Caco-2 (cell line): ENCODE data around the gene CNOT8. TPM values are rescaled to one million over a fixed set of nuclear protein-coding genes. Genes with fewer than 3 reads are reported as not detected.

ENCODE experiments used
- BruUV-seq: library from RNA; stranded (reverse); fragments of 400-500 nt; replicated peaks from 2 replicates; lab custom pipeline; 2021; lab: Mats Ljungman, UMichigan
- CTCF ChIA-PET: fragments of 300-600 bp; sonication (Branson Sonifier 250); formaldehyde crosslinking; loops from one replicate; lab custom pipeline; 2022; ENCODE audit warnings: antibody characterized with exemption; lab: Charles Lee
- POLR2A ChIA-PET: fragments of 300-600 bp; sonication (Branson Sonifier 250); formaldehyde crosslinking; loops from one replicate; lab custom pipeline; 2022; ENCODE audit warnings: antibody characterized with exemption; lab: Charles Lee
- DNase-seq, 2 experiments: peaks; one replicate each; pipeline versions ENCODE4 v3.0.0 to v3.0.0-alpha.2; 2020 to 2022
- H3K27me3 ChIP-seq: replicated peaks from 2 replicates; pipeline ENCODE4 v1.6.0; 2011; ENCODE audit warnings: low read length; ENCODE audit not compliant: control insufficient read depth, insufficient read depth
- H3K36me3 ChIP-seq: 2 replicates; pipeline ENCODE4 v1.5.1; 2011; ENCODE audit warnings: low read length; ENCODE audit not compliant: control insufficient read depth, insufficient read depth
- H3K4me1 ChIP-seq: fragments of 250-450 bp; sonication (Bioruptor Pico); 2 replicates; pipeline ENCODE4 v1.5.1; 2020; ENCODE audit warnings: mild to moderate bottlenecking
- H3K4me3 ChIP-seq: 2 replicates; pipeline ENCODE4 v1.5.1; 2011; ENCODE audit warnings: low read depth, mild to moderate bottlenecking, control low read depth, low read length
- H3K9me3 ChIP-seq: fragments of 250-450 bp; sonication (Bioruptor Pico); 2 replicates; pipeline ENCODE4 v1.5.1; 2020; ENCODE audit warnings: mild to moderate bottlenecking, moderate library complexity
- H3K27ac Mint-ChIP-seq: one replicate; pipeline ENCODE4 v1.8.0; 2022; ENCODE audit warnings: mixed read lengths; ENCODE audit not compliant: unreplicated experiment
- H3K27me3 Mint-ChIP-seq: one replicate; pipeline ENCODE4 v1.8.0; 2022; ENCODE audit warnings: mixed read lengths; ENCODE audit not compliant: insufficient read depth, unreplicated experiment
- H3K36me3 Mint-ChIP-seq: one replicate; pipeline ENCODE4 v1.8.0; 2022; ENCODE audit warnings: mild to moderate bottlenecking, mixed read lengths; ENCODE audit not compliant: insufficient read depth, unreplicated experiment
- H3K4me1 Mint-ChIP-seq: one replicate; pipeline ENCODE4 v1.8.0; 2022; ENCODE audit warnings: low read depth, mixed read lengths; ENCODE audit not compliant: unreplicated experiment
- H3K4me3 Mint-ChIP-seq: one replicate; pipeline ENCODE4 v1.8.0; 2022; ENCODE audit warnings: mild to moderate bottlenecking, moderate library complexity, mixed read lengths; ENCODE audit not compliant: unreplicated experiment
- H3K9me3 Mint-ChIP-seq: one replicate; pipeline ENCODE4 v1.8.0; 2022; ENCODE audit warnings: mixed read lengths; ENCODE audit not compliant: unreplicated experiment
- intact Hi-C: fragments of 100-400 bp; cut with micrococcal nuclease; formaldehyde crosslinking; loops from one replicate; pipeline ENCODE4 v1.10.0; 2022; ENCODE audit not compliant: unreplicated experiment
- microRNA-seq: library from miRNA; unstranded; fragments of <30 nt; microRNA quantifications from one replicate; pipeline ENCODE4 v1.2.0, GENCODE V29; 2022
- total RNA-seq: library from RNA; stranded (reverse); gene quantifications from 2 replicates; pipeline ENCODE4 v1.2.3, GENCODE V29; 2022
- TF ChIP-seq, protein P1 (sequence below), 2 experiments: fragments of 200-600 bp in 1 of 2; IDR thresholded peaks; 1 replicate in 1 of 2; 2 replicates in 1 of 2; pipeline versions ENCODE4 v1.5.1 to v1.8.0; 2011 to 2022; ENCODE audit warnings: antibody characterized with exemption in 1 of 2, control low read depth in 1 of 2, inconsistent platforms in 1 of 2, low read depth in 1 of 2, low read length in 1 of 2, mild to moderate bottlenecking in 1 of 2, moderate library complexity in 1 of 2; ENCODE audit not compliant: insufficient read depth in 1 of 2, severe bottlenecking in 1 of 2, unreplicated experiment in 1 of 2

The CNOT8 gene
- total RNA-seq, 1 experiment from 2014 or later: 38.1 TPM

DNA sequence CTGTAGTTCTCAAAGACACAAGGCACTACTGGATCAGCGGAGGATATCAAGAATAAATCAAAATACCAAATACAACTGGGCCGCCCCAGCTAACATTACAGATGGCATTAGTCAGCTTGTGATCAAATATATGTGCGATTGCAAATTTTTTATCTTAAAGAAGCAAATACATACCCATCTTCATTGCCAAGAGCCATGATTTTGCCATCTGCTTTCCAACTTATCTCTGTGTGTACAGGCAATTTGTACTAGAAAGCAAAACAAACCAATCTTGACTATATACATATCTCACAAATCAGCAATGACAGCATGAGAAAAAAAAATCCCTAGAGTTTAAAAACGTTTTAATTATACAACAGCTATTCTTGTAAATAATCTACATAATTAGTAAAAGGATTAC, 59.3 kb downstream of the CNOT8 start:
- TF ChIP-seq, protein P1, sequence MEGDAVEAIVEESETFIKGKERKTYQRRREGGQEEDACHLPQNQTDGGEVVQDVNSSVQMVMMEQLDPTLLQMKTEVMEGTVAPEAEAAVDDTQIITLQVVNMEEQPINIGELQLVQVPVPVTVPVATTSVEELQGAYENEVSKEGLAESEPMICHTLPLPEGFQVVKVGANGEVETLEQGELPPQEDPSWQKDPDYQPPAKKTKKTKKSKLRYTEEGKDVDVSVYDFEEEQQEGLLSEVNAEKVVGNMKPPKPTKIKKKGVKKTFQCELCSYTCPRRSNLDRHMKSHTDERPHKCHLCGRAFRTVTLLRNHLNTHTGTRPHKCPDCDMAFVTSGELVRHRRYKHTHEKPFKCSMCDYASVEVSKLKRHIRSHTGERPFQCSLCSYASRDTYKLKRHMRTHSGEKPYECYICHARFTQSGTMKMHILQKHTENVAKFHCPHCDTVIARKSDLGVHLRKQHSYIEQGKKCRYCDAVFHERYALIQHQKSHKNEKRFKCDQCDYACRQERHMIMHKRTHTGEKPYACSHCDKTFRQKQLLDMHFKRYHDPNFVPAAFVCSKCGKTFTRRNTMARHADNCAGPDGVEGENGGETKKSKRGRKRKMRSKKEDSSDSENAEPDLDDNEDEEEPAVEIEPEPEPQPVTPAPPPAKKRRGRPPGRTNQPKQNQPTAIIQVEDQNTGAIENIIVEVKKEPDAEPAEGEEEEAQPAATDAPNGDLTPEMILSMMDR (IDR thresholded peaks at IDR 0.05; ENCODE audit: insufficient read depth in 1 of 2, low read depth in 1 of 2, low read length in 1 of 2, severe bottlenecking in 1 of 2, unreplicated experiment in 1 of 2): no peak
- H3K4me1 Mint-ChIP-seq: no peaks in the 10 kb centered on the region
- H3K4me1 ChIP-seq: no peaks in the 10 kb centered on the region
- H3K9me3 Mint-ChIP-seq: no peaks in the 10 kb centered on the region
- H3K27me3 Mint-ChIP-seq: no peaks in the 10 kb centered on the region
- no peak overlapping the region for H3K4me3 Mint-ChIP-seq
- BruUV-seq: no TSS peak
- no peaks in the 10 kb centered on the region for H3K9me3 ChIP-seq
- no peak overlapping the region for H3K27ac Mint-ChIP-seq
- DNase-seq: no peak
- no peak overlapping the region for H3K4me3 ChIP-seq
- ChIA-PET CTCF (interaction anchor here (0.6 kb wide), 1 partner anchor 10 kb away, joined by 4 read pairs; no protein-coding TSS in a partner anchor), POLR2A (no interaction called here)
- H3K36me3 ChIP-seq: peaks cover 3% of the 10 kb centered on the region
- intact Hi-C loops: no loop called here
- H3K36me3 Mint-ChIP-seq: peaks cover 41% of the 10 kb centered on the region
- H3K27me3 ChIP-seq: no peaks in the 10 kb centered on the region

- peaks cover 1% of the 10 kb centered on the region for H3K36me3 ChIP-seq
- peaks cover 59% of the 10 kb centered on the region for H3K36me3 Mint-ChIP-seq
Measured at GRCh38 chr5:154923441-154924430, 65.3 kb downstream of the CNOT8 start.

More at GRCh38 chr5:154923441-154924430, 65.3 kb downstream of the CNOT8 start:
- no peaks in the 10 kb centered on the region for H3K4me1 ChIP-seq
- no peaks in the 10 kb centered on the region for H3K9me3 ChIP-seq
- Mint-ChIP-seq H3K27me3 (no peaks in the 10 kb centered on the region), H3K4me3 (no peak overlapping the region), H3K27ac (no peak overlapping the region), H3K4me1 (no peaks in the 10 kb centered on the region), H3K9me3 (no peaks in the 10 kb centered on the region)
- no peak overlapping the region for H3K4me3 ChIP-seq
- no TSS peak for BruUV-seq
- DNase-seq: no peak
- ChIA-PET POLR2A (interaction anchor here (0.7 kb wide), 1 partner anchor 64 kb away, joined by 3 read pairs; no protein-coding TSS in a partner anchor), CTCF (no interaction called here)
- TF ChIP-seq, protein P1 (IDR thresholded peaks at IDR 0.05; ENCODE audit: insufficient read depth in 1 of 2, low read depth in 1 of 2, low read length in 1 of 2, severe bottlenecking in 1 of 2, unreplicated experiment in 1 of 2): no peak
- no peaks in the 10 kb centered on the region for H3K27me3 ChIP-seq
- intact Hi-C loops: no loop called here

Small RNA genes within 50 kb of the gene (microRNA-seq; reads per million reads assigned to microRNA genes)
- not detected for gene MIR378H

Other genes with a start within 250 kb of the CNOT8 start
- gene LARP1, start 103.2 kb upstream of the CNOT8 start, total RNA-seq: 357 and 372 TPM in 2 replicates
- gene FAXDC2, start 8.0 kb upstream of the CNOT8 start, total RNA-seq: 0.95 and 1.6 TPM in 2 replicates
- gene GEMIN5, start 79.6 kb downstream of the CNOT8 start, total RNA-seq: 20.7 and 22.7 TPM in 2 replicates
- gene MRPL22, start 82.4 kb downstream of the CNOT8 start, total RNA-seq: 84.8 and 87.8 TPM in 2 replicates
- 0.14 TPM in 2 replicates for gene KIF4B, start 155.1 kb downstream of the CNOT8 start, total RNA-seq